Tibial artery (tissue), 4 donors: ENCODE results near the gene RUVBL2.
A peak's percentile ranks its signal among the peaks of the same experiment; 100 is the strongest.

ENCODE experiments used
- DNase-seq, 2 donors: peaks; one replicate each; pipeline ENCODE4 v3.0.0-alpha.2; 2019
- H3K27ac ChIP-seq, 2 donors: fragments of 200-600 bp; sonication (generic) in 1 of 2; 1 replicate in 1 of 2; 2 replicates in 1 of 2; pipeline ENCODE4 v1.5.1; 2018 to 2019; ENCODE audit warnings: mild to moderate bottlenecking in 1 of 2
- H3K27me3 ChIP-seq, 2 donors: fragments of 200-600 bp; sonication (generic) in 1 of 2; one replicate each; pipeline versions ENCODE4 v1.5.1 to v1.6.0; 2016 to 2019
- H3K36me3 ChIP-seq, 3 donors: fragments of 200-600 bp; sonication (generic) in 2 of 3; one replicate each; pipeline ENCODE4 v1.5.1; 2016 to 2019; ENCODE audit warnings: mild to moderate bottlenecking in 2 of 3
- H3K4me1 ChIP-seq, 4 donors: fragments of 200-600 bp; sonication (generic) in 2 of 4; 1 replicate in 3 of 4; 2 replicates in 1 of 4; pipeline ENCODE4 v1.5.1; 2016 to 2019
- H3K4me3 ChIP-seq, 2 donors: fragments of 200-600 bp; sonication (generic) in 1 of 2; 1 replicate in 1 of 2; 2 replicates in 1 of 2; pipeline ENCODE4 v1.5.1; 2018 to 2019; ENCODE audit warnings: mild to moderate bottlenecking in 2 of 2
- H3K9me3 ChIP-seq, 3 donors: fragments of 200-600 bp; sonication (generic) in 1 of 3; one replicate each; pipeline ENCODE4 v1.5.1; 2016 to 2019
- intact Hi-C: fragments of 100-400 bp; cut with DNase I; formaldehyde crosslinking; loops from one replicate; pipeline ENCODE4 v1.15.0; 2023; ENCODE audit warnings: low total_unique reads
- TF ChIP-seq, protein P1 (sequence below), 2 experiments: fragments of 200-600 bp in 1 of 2; fragments of 450-650 bp in 1 of 2; IDR thresholded peaks; one replicate each; pipeline ENCODE4 v1.5.1; 2017 to 2019; ENCODE audit warnings: antibody characterized with exemption in 2 of 2, mild to moderate bottlenecking in 1 of 2, moderate library complexity in 1 of 2

RUVBL2 gene

DNA sequence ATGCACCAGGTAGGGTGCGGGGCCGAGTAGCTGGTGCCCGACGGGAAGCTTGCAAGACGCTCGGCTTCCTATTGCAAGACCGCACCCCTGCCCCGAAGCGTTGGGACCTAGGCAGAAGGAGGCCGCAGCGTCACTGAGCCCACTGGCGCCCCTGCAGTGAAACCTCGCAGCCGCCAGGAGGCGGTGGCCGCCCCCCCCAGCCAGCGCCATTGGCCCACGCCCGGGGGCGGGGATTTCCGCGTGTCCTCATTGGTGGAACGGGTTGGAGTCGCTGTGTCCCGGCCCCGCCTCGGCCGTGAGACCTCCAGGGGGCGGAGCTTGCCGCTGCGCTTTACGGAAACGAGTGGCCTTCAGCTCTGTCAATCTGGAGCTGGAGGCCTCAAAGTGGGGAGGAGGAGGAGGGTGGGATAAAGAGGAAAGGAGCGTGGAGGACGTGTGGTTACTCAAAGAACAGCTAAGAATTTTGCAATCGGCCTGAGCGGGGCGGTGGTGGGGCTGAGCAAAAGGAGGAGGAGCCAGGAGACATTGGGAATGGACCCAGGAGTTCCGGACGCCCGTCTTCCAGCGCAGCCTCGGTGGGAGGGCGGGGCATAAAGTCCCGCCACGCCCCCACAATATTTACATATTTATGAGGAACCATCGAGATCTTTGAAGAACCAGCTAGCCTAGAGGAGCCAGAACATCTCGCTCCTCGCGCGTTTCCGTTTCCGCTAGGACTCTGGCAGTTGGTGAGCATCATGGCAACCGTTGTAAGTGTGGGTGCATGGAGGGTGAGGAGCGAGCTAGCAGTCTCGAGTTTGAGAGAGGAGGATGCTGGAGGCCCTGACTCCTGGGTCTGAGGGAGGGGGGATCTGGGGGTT lies at the start of gene RUVBL2, which contains the start of gene GYS1:
Gene RUVBL2 (plus strand): TSS at position 713 of the 860 bp plus-strand sequence. CDS start 25 bp downstream, at position 738.
Gene GYS1 (minus strand): TSS at position 135 of the 860 bp plus-strand sequence. CDS start 197 bp downstream, outside the sequence.
- DNase-seq, result peak; percentile 100
- H3K36me3 ChIP-seq, result peaks cover 7 to 15% (median 8%) of the 10 kb centered on the region in 3 donors
- H3K4me3 ChIP-seq, result peak within 1 kb of the TSS; percentile 85 to 97
- TF ChIP-seq, protein P1, sequence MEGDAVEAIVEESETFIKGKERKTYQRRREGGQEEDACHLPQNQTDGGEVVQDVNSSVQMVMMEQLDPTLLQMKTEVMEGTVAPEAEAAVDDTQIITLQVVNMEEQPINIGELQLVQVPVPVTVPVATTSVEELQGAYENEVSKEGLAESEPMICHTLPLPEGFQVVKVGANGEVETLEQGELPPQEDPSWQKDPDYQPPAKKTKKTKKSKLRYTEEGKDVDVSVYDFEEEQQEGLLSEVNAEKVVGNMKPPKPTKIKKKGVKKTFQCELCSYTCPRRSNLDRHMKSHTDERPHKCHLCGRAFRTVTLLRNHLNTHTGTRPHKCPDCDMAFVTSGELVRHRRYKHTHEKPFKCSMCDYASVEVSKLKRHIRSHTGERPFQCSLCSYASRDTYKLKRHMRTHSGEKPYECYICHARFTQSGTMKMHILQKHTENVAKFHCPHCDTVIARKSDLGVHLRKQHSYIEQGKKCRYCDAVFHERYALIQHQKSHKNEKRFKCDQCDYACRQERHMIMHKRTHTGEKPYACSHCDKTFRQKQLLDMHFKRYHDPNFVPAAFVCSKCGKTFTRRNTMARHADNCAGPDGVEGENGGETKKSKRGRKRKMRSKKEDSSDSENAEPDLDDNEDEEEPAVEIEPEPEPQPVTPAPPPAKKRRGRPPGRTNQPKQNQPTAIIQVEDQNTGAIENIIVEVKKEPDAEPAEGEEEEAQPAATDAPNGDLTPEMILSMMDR (IDR thresholded peaks at IDR 0.05), result peak; percentile 99 to 100
- H3K4me1 ChIP-seq, result peaks cover 0 to 44% (median 33%) of the 10 kb centered on the region in 4 donors
- no peaks in the 10 kb centered on the region for H3K27me3 ChIP-seq
- H3K9me3 ChIP-seq, result no peaks in the 10 kb centered on the region
- intact Hi-C loops, result loop anchor here (10.0 kb wide), 1 partner anchor 349 kb away; the partner anchor contains the start of gene CA11
- peak within 1 kb of the TSS; percentile 98 to 99 for H3K27ac ChIP-seq

DNA sequence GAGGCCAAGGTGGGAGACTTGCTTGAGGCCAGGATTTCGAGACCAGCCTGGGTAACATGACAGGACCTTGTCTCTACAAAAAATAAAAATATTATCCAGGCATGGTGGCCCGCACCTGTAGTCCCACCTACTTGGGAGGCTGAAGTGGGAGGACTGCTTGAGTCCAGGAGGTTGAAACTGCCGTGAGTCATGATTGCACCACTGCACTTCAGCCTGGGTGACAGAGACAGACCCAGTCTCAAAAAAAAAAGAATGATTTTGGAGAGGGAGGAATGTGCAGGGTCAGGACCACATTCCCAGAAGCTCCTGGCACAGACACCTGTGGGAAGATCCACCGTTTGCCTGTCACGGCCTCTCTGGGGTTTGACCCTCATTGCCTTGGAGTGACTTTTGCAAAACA lies 48.3 kb upstream of the RUVBL2 start:
- intact Hi-C loops, result no loop called here
- Histone ChIP-seq H3K9me3 (peaks cover 0 to 10% (median 8%) of the 10 kb centered on the region in 3 donors), H3K36me3 (no peaks in the 10 kb centered on the region), H3K27me3 (no peaks in the 10 kb centered on the region), H3K4me3 (no peak overlapping the region), H3K27ac (no peak overlapping the region), H3K4me1 (no peaks in the 10 kb centered on the region)
- TF ChIP-seq, protein P1 (IDR thresholded peaks at IDR 0.05), result no peak
- DNase-seq, result no peak

DNA sequence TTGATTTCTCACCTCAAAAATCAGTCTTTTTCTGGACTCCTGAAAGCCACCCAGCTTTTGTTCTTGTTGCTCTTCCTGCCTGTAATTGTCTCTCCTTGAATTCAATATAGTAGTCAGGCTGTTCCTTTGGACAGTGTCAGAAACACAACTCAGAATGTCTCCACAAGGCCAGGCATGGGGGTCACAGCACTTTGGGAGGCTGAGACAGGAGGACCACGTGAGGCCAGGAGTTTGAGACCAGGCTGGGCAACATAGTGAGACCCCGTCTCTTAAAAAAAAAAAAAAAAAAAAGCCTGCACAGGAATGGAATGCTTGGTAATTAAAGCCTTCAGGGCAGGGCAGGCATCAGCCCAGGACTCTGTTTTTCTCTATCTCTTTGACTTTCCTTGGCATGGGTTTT lies 47.9 kb upstream of the RUVBL2 start:
- no peak for DNase-seq
- TF ChIP-seq, protein P1 (IDR thresholded peaks at IDR 0.05), result no peak
- Histone ChIP-seq H3K36me3 (no peaks in the 10 kb centered on the region), H3K27ac (no peak overlapping the region), H3K27me3 (no peaks in the 10 kb centered on the region), H3K4me3 (no peak overlapping the region), H3K9me3 (peaks cover 0 to 6% (median 5%) of the 10 kb centered on the region in 3 donors), H3K4me1 (no peaks in the 10 kb centered on the region)
- intact Hi-C loops, result no loop called here

DNA sequence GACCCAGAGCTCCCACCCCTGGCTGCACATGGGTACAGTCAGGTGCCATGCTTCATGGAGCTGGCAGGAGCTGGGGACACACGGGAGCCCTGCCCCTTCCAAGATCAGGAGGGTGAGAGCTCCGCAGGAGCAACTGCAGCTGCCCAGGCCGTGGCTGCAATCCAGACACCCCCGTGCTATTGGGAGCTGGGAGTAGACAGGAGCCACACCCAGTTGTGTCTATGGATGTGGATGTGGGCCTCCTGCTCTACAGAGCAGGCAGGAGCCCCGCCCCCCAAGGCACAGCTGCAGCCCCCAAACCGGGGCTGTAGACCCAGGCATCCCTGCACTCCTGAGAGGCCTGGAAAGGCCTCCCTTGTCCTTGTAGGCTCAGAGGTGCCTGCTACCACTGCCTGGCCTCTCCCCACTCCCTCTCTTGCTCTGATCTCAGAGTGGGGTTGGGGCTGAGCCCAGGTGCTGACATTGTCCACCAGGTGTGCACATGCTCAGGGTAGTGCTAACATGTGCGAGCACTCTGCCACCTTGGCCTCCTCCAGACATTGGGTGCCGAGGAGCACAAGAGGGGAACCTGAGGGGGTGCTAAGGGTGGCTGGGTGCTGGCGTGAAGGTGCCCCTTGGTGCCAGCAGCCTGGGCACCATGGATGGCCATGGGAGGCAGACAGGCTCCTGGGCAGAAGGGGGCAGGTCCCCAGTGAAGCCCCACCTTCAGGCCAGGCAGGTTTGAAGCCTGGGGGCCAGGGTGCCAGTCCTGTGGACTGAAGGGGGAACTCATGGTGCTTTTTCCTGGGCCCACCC lies 47.0 kb upstream of the RUVBL2 start:
- DNase-seq, result no peak
- TF ChIP-seq, protein P1 (IDR thresholded peaks at IDR 0.05), result no peak
- H3K27me3 ChIP-seq, result no peaks in the 10 kb centered on the region
- no peaks in the 10 kb centered on the region for H3K4me1 ChIP-seq
- no peak overlapping the region for H3K4me3 ChIP-seq
- no peaks in the 10 kb centered on the region for H3K9me3 ChIP-seq
- no peaks in the 10 kb centered on the region for H3K36me3 ChIP-seq
- no peak overlapping the region for H3K27ac ChIP-seq
- intact Hi-C loops, result no loop called here

DNA sequence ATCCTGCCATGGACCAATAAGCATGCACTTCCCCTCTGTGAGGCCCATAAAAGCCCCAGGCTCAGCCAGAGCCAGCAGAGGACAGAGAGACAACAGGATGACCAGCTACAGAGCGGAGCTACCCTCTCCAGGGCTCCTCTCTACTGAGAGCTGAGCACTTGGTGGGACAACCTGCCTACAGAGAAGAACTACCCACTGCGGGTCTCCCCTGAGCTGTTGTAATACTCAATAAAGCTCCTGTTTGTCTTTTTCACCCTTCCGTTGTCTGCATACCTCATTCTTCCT lies 46.5 kb upstream of the RUVBL2 start:
- H3K36me3 ChIP-seq, result no peaks in the 10 kb centered on the region
- no peaks in the 10 kb centered on the region for H3K9me3 ChIP-seq
- TF ChIP-seq, protein P1 (IDR thresholded peaks at IDR 0.05), result no peak
- no peaks in the 10 kb centered on the region for H3K27me3 ChIP-seq
- DNase-seq, result no peak
- H3K27ac ChIP-seq, result no peak overlapping the region
- no peak overlapping the region for H3K4me3 ChIP-seq
- intact Hi-C loops, result no loop called here
- no peaks in the 10 kb centered on the region for H3K4me1 ChIP-seq
